AG08396 (cell line): ENCODE measurements around the gene KCNQ1.

Experiments
- DNase-seq: peaks from one replicate; pipeline ENCODE4 v3.0.0; 2012; ENCODE audit warnings: low spot score, mixed read lengths

The KCNQ1 gene

GRCh38 chr11:2535673-2536439 lies 91.0 kb downstream of the KCNQ1 start:
- no peak for DNase-seq

DNA sequence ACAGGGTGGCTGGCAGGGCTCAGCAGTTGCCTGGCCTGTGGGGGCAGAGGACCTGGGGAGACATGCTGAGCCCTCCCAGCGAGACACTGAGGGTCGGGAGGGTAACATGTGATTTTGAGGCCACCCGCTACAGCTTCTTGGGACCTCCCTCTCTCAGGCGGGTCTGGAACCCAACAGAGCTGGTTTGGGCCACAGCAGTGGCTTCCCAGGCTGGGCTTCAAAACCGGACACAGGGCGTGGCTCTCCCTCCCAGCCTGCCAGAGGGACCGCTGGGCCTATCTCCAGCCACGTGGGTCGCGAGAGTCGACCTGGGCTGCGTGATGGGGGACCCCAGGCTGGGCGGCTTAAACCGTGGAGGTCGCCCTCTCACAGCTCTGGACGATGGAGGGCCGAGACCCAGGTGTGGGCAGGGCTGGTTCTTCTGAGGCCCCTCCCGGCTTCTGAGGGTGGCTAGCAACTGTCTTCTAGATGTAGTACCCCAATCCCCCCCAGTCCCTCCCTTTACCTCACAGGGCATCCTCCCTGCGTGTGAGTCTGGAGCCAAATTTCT lies 91.7 kb downstream of the KCNQ1 start:
- DNase-seq, result no peak

DNA sequence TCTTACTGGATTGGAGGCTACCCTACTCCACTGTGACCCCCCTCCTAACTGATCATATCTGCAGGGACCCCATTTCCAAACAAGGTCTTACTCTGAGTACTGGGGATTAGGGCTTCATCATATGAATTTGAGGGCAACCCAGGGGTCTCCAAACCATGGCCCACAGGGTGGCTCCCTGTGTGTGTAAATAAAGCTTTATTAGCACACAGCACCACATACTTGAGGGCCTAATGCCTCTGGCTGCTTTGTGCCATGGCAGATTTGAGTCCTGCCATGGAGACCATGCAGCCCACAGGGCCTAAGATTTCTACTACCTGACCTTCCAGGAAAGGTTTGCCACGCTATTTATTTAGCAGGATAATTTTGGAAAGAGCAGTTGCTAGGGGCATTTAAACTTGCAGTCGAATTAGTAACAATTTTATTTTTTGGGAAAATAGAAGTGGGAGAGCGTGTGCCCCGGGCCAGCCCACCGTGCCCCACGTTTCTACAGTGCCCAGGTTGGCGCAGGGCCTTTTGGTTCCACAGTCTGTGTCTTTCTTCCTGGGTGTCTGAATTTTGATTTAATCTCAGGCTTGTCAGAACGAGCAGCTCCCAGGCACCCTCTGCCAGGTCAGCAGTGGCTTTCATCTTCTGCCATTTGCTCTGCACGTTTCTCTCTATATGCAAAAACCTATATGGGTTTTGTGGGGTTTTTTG lies 92.3 kb downstream of the KCNQ1 start:
- no peak for DNase-seq

DNA sequence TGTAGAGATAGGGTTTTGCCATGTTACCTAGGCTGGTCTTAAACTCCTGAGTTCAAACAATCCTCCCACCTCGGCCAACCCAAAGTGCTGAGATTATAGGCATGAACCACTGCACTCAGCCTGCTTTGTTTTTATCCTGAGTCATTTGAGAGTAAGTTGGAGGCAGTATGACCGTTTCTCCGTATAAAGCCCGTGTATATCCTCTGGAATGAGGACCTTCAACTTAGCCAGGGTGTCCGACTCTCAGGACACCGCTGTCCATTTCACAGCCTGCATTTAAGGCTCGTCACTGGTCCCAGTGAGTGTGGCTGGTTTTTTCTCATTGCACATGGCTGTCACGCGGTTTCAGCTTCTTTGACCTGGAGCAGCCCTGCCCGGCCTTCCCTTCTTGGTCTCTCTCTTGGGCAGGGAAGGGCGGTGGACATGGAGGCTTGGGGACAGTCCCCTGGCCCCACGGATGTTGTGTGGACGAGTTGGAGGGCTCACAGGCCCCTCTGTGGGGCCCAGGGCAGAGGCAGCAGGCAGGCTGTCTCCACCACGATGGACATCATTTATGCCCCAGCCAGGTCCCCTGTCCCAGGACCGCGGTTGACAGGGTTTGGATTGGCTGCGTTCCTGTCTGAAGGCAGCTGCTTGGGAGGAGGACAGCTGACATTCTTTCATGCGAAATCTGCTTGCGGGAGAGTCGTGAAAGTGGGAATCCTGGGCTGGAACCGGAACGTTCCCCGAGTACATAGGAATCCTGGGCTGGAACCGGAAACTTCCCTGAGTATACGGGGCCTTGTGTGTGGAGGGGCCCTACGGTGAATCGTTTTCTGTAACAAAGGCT lies 93.3 kb downstream of the KCNQ1 start:
- no peak for DNase-seq

DNA sequence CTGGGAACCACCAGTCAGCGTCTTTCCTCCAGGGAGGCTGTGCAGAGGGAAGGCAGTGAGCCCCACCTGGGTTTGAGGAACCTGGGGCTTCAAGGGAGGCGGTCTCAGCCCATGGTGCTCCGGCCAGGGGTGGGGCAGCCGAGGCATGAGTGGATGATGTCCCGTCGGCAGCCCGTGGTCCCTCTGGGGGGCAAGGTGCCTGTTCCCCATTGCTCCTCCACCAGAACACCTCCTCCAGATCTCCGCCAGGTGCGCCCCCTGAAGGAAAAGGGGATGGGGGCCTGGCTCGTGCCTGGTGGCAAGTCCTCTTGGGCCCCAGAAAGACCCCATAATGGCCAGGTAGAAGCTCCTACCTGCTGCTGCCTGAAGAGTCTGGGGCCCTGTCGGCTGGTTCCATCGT lies 94.1 kb downstream of the KCNQ1 start:
- no peak for DNase-seq

DNA sequence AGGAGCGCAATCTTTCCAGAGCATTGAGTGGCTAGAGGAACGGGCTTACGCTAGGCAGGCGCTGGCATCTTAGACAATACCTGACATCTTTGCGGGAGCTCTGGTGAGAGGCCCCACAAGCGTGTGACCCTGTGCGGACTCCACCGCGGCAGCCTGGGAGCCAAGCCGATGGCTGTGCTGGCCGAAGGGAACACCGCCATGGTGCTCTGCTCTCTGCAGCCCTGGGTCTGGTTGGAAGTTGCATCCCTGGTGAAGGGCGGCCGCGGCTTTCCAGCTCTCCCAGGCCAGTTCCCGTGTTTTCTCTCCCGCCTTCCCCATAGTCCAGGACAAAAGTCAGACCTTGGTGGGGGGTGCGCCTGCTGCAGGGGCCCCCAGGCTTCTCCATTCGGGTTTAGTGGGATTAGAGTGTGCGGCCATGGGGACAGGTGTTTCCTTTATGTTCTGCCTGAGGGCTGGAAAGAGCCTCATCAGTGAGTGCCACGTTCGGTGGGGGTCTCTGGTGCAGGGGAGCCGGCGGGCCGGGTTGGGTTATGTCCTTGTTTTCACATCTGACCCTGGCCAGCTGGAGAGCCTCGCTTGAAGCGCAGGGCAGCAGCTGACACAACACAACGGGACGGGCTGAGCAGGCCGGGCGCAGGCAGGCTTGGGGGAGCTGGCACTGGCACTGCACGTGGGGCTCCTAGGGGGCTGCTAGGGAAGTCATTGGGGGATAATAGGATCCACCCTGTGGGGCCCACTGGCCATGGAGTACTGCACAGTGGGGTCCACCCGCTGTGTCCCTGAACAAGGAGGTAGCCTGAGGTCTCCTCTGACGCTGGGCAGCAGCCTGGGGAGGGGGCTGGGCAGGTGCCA lies 94.8 kb downstream of the KCNQ1 start:
- no peak for DNase-seq

- no peak for DNase-seq
These were observed 95.6 kb downstream of the KCNQ1 start for GRCh38 chr11:2540223-2540991.

DNA sequence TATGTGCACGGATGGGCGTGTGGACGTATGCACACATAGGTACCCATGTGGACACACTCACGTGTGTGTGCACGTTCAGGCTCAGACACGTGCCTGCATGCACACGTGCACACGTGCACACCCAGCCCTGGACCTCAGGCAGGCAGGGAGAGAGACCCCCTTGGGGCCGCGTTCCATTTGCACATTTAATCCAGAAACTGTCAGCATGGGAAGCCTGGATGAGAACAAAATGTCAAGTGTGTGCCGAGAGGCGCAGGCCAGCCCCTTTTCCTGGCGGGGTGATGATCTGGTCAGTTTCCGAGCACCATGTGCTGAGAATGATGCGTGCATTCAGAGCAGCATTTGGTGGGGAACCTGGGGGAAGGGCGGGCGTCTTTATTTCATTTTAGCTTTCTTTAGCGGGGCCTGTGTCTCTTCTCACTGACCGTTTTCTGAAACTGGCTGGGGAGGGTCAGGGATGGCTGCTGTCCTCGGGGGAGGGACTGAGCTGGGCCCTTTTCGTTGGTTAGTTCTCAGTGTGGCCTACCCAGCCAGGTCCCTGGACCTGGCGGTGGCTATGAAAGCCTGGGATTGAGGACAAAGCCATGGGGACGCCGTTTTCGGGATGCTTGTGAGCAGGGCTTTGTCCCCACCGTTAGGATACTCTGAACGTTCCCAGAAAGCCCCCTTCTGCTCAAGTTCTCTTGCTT lies 96.3 kb downstream of the KCNQ1 start:
- DNase-seq, result no peak

DNA sequence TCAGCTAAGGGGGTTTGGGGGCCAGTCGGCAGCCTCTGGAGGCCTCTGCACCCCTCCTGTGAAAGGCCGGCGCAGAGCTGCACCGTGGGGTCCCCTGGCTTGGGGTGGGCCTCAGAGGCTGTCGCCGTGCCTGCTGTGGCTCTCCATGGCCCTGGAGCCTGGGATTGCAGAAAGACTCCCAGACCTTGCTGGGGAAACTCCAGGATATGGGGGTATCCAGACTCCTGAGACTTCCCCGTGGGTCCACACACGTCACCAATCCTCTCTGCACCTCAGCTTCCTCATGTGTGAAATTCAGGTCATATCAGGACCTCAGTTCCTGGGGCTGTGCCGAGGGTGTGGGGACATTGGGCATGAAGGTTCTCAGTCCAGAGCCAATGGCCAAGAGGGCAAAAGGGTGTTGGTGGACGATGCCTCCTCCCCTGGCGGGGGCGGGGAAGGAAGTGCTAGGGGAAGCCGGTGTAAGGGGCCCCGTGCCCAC lies 97.1 kb downstream of the KCNQ1 start:
- no peak for DNase-seq

- DNase-seq, result no peak
These were observed 97.6 kb downstream of the KCNQ1 start for GRCh38 chr11:2542406-2542805.

DNA sequence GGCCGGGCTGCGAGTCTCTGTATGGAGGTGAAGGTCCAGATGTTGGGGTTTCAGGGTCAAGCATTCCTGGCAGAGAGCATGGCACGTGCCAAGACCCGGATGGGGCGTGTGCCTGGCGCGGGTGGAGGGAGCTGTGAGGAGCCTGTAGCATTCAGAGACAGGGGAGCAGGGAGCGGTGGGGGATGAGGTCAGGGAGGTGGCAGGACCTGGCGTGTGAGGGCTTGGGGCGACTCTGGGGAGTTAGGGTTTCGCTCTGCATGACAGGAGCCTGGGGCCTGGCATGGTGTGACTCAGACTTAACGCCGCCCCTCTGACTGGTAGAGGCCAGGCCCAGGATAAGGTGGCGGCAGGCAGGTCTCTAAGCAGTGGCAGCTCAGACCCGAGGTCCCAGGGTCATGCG lies 103.0 kb downstream of the KCNQ1 start:
- no peak for DNase-seq

- no peak for DNase-seq
These were observed 103.8 kb downstream of the KCNQ1 start for GRCh38 chr11:2548596-2548995.

- no peak for DNase-seq
These were observed 104.3 kb downstream of the KCNQ1 start for GRCh38 chr11:2549080-2549479.

DNA sequence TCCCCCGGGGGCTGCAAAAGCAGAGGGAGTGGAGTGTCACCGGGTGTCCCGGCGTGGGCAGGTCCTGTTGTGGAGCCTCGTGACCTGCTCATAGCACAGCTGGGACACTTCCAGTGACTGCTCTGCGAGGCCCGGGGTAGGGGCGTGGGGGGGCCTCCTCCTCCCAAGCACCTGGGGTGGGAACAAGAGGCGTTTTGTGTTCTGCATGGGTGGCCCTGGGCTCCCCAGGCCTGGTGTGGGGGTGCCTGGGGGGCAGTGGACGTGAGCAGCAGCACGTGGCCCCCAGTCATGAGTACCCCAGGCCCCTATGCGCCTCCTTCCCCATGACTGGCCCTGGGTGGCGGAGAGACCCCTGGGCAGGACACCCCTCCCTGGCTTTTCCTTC lies 104.7 kb downstream of the KCNQ1 start:
- DNase-seq, result no peak

GRCh38 chr11:2549876-2550605 lies 105.2 kb downstream of the KCNQ1 start:
- no peak for DNase-seq

- no peak for DNase-seq
These were observed 105.8 kb downstream of the KCNQ1 start for GRCh38 chr11:2550606-2550970.

DNA sequence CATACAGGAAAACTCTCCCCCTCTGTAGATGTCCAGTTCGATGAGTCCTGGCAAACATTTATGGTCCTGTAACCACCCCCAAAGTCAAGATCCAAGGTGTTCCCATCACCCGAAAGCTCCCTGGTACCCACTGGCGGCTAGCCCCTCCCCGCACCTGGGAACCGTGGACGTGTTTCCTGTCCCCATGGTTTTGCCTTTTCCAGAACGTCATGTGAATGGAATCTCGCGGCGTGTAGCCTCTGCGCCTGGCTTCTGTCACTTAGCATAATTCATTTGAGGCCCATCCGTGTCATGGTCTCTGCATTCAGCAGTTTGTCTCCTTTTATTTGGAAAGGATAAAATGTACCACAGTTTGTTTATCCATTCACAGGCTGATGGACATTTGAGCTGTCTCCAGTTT lies 106.3 kb downstream of the KCNQ1 start:
- DNase-seq, result no peak

- DNase-seq, result no peak
These were observed 107.4 kb downstream of the KCNQ1 start for GRCh38 chr11:2552210-2552609.

- DNase-seq, result no peak
These were observed 108.4 kb downstream of the KCNQ1 start for GRCh38 chr11:2553198-2553597.
